Transverse colon (tissue), 4 donors: Measurements from ENCODE around the gene LCK. TPM values are rescaled to one million over a fixed set of nuclear protein-coding genes. Genes with fewer than 3 reads are reported as not detected.

Experiments used
- DNase-seq: peaks from one replicate; pipeline ENCODE4 v3.0.0-alpha.2; 2019
- H3K27ac ChIP-seq, 4 donors: fragments of 200-600 bp; sonication (generic); 2 replicates each; pipeline ENCODE4 v1.5.1; 2016 to 2018; ENCODE audit warnings: inconsistent platforms in 4 of 4
- H3K27me3 ChIP-seq: fragments of 200-600 bp; sonication (generic); 2 replicates; pipeline ENCODE4 v1.5.1; 2017; ENCODE audit warnings: inconsistent platforms
- H3K36me3 ChIP-seq, 4 donors: fragments of 200-600 bp; sonication (generic); 2 replicates each; pipeline ENCODE4 v1.5.1; 2017 to 2019; ENCODE audit warnings: inconsistent platforms in 4 of 4
- H3K4me1 ChIP-seq, 4 donors: fragments of 200-600 bp; sonication (generic); 2 replicates each; pipeline ENCODE4 v1.5.1; 2017 to 2020; ENCODE audit warnings: inconsistent platforms in 4 of 4
- H3K4me3 ChIP-seq, 4 donors: fragments of 200-600 bp; sonication (generic); 1 replicate in 1 of 4; 2 replicates in 3 of 4; pipeline versions ENCODE4 v1.5.1 to v1.6.1; 2017 to 2019; ENCODE audit warnings: inconsistent platforms in 4 of 4
- H3K9me3 ChIP-seq, 2 donors: fragments of 200-600 bp; sonication (generic); 2 replicates each; pipeline ENCODE4 v1.5.1; 2017 to 2019; ENCODE audit warnings: inconsistent platforms in 2 of 2
- EP300 ChIP-seq: sonication (generic); formaldehyde crosslinking; IDR thresholded peaks from one replicate; pipeline ENCODE4 v1.6.1; 2017; ENCODE audit warnings: antibody characterized with exemption, low read depth
- POLR2A ChIP-seq: fragments of 450-650 bp; IDR thresholded peaks from one replicate; pipeline ENCODE4 v1.6.1; 2016; ENCODE audit warnings: antibody characterized with exemption, mild to moderate bottlenecking, moderate library complexity
- POLR2AphosphoS5 ChIP-seq, 3 donors: sonication (generic); formaldehyde crosslinking; IDR thresholded peaks; one replicate each; pipeline ENCODE4 v1.6.1; 2016; ENCODE audit warnings: antibody characterized with exemption in 3 of 3
- WGBS, 2 donors: methylation state at CpG; one replicate each; pipeline ENCODE4 v1.1.5; 2018; ENCODE audit warnings: low coverage in 1 of 2; 5-methylcytosine and 5-hydroxymethylcytosine counted together
- in situ Hi-C, 4 donors: fragments of 200-750 bp; cut with MboI; loops; one replicate each; pipeline versions ENCODE4 v1.15.0 to v1.15.1; 2017; ENCODE audit warnings: low sequenced_read_pairs in 3 of 4, low pct_ligation_motif_present in 1 of 4, low pct_unique_long_range_greater_than_20kb in 1 of 4
- intact Hi-C: fragments of 100-400 bp; cut with DNase I; formaldehyde crosslinking; loops from one replicate; pipeline ENCODE4 v1.15.1; 2023; ENCODE audit warnings: low total_unique reads
- total RNA-seq, 4 donors: library from RNA; depleted of rRNA; stranded (reverse); fragments of >200 nt; gene quantifications; one replicate each; pipeline ENCODE4 v1.1.0, GENCODE V29; 2016
- TF ChIP-seq, protein P1 (sequence below), 5 experiments: fragments of 200-600 bp in 3 of 5; fragments of 450-650 bp in 2 of 5; sonication (generic) in 3 of 5; IDR thresholded peaks; 1 replicate in 2 of 5; 2 replicates in 3 of 5; pipeline ENCODE4 v1.5.1; 2016 to 2017; ENCODE audit warnings: antibody characterized with exemption in 5 of 5, inconsistent platforms in 3 of 5, mild to moderate bottlenecking in 2 of 5, moderate library complexity in 1 of 5

Gene LCK
- total RNA-seq, result 10 to 100 TPM in 1 of 4 donors, 1 to 10 TPM in 2, not detected in 1; 4.5 to 12.3 (median 8.7) TPM

DNA sequence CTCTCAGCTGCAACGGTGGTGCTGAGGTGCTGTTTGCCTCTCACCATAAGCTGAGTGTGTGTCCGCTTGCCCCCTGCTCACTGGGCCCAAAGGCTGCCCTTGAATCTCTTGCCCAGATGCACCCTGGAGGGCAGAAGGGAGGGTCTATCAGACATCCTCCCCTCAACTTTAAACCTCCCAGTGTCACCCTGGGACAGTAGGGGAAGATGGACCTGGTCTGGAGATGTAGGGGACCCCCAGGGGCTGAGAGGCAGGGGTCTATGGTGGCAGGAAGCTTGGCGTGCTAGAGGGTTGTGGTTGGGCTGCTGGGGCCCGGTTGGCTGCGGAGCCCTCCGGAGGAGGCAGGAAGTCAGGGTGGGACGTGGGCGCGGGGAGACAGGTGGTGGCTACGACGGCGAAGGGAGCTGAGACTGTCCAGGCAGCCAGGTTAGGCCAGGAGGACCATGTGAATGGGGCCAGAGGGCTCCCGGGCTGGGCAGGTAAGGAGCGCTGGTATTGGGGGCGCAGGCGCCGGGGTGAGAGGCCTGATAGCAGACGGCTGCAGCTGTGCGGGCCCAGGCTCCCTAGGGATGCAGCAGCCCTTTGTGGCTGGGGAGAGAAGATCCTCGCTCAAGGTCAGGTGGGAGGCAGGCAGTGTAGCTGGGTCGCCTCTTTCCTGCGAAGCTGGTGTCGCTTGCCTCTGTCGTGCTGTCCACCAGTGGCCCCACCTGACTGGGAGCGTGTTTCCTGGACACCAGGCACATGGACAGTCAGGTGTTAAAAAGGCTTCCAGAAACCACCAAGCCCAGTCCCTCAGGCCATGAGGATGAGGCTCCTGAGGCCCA lies at the start of gene LCK:
TSS of gene LCK (plus strand) at position 373 of the 824 bp plus-strand sequence. CDS start 23,065 bp downstream, outside the sequence.
- TF ChIP-seq POLR2A (peak; percentile 61), POLR2AphosphoS5 (IDR thresholded peaks at IDR 0.05) (no peak), EP300 (no peak)
- TF ChIP-seq, protein P1, sequence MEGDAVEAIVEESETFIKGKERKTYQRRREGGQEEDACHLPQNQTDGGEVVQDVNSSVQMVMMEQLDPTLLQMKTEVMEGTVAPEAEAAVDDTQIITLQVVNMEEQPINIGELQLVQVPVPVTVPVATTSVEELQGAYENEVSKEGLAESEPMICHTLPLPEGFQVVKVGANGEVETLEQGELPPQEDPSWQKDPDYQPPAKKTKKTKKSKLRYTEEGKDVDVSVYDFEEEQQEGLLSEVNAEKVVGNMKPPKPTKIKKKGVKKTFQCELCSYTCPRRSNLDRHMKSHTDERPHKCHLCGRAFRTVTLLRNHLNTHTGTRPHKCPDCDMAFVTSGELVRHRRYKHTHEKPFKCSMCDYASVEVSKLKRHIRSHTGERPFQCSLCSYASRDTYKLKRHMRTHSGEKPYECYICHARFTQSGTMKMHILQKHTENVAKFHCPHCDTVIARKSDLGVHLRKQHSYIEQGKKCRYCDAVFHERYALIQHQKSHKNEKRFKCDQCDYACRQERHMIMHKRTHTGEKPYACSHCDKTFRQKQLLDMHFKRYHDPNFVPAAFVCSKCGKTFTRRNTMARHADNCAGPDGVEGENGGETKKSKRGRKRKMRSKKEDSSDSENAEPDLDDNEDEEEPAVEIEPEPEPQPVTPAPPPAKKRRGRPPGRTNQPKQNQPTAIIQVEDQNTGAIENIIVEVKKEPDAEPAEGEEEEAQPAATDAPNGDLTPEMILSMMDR (IDR thresholded peaks at IDR 0.05), result no peak
- Histone ChIP-seq H3K36me3 (no peaks in the 10 kb centered on the region), H3K4me1 (peaks cover 0 to 25% (median 11%) of the 10 kb centered on the region in 4 donors), H3K4me3 (peak within 1 kb of the TSS in 2 of 4 donors; percentile 13 to 30), H3K27ac (peak within 1 kb of the TSS; percentile 67 to 79 (median 76)), H3K27me3 (no peaks in the 10 kb centered on the region), H3K9me3 (no peaks in the 10 kb centered on the region)
- intact Hi-C loops, result no loop called here
- 73% methylated on average over 25 of the region's 25 CpGs; no CpG with 5 or more reads in 1 of the 2 donors for WGBS, 2 donors
- in situ Hi-C loops, result no loop called here
- peak; percentile 42 for DNase-seq

DNA sequence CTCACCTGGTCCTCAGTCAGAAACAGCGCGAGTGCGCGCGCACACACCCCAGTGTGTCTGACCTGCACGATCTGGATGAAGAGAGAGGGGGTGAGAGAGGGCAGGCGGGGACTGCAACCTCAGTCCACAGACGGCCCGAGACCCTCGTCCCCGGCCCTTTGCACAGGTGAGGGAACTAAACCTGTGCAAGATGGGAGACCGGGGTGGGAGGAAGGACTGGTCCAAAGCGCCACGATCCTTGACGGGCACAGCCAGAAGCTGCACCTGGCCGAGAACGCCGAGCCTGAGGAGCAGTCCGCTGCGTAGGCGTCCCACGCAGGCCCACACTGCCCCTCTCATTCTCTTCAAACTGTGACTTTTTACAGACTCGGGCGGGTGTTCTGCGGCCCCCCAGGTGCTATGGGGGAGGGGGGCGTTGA lies 46.1 kb upstream of the LCK start:
- 35% methylated on average over 26 of the region's 26 CpGs; no CpG with 5 or more reads in 1 of the 2 donors for WGBS, 2 donors
- H3K27me3 ChIP-seq, result no peaks in the 10 kb centered on the region
- no peaks in the 10 kb centered on the region for H3K9me3 ChIP-seq
- intact Hi-C loops (no loop called here), in situ Hi-C loops (loop anchor here in 1 of 4 donors (25.0 kb wide), 1 partner anchor 182 kb away; the partner anchor contains the start of gene BSDC1)
- peaks cover 22 to 53% (median 42%) of the 10 kb centered on the region in 4 donors for H3K4me1 ChIP-seq
- TF ChIP-seq EP300 (no peak), POLR2AphosphoS5 (IDR thresholded peaks at IDR 0.05) (no peak), POLR2A (no peak)
- TF ChIP-seq, protein P1 (IDR thresholded peaks at IDR 0.05), result no peak
- H3K27ac ChIP-seq, result peak overlapping the region; percentile 42 to 75 (median 65)
- peak; percentile 21 for DNase-seq
- no peaks in the 10 kb centered on the region for H3K36me3 ChIP-seq
- H3K4me3 ChIP-seq, result peak overlapping the region; percentile 45 to 70 (median 58)

DNA sequence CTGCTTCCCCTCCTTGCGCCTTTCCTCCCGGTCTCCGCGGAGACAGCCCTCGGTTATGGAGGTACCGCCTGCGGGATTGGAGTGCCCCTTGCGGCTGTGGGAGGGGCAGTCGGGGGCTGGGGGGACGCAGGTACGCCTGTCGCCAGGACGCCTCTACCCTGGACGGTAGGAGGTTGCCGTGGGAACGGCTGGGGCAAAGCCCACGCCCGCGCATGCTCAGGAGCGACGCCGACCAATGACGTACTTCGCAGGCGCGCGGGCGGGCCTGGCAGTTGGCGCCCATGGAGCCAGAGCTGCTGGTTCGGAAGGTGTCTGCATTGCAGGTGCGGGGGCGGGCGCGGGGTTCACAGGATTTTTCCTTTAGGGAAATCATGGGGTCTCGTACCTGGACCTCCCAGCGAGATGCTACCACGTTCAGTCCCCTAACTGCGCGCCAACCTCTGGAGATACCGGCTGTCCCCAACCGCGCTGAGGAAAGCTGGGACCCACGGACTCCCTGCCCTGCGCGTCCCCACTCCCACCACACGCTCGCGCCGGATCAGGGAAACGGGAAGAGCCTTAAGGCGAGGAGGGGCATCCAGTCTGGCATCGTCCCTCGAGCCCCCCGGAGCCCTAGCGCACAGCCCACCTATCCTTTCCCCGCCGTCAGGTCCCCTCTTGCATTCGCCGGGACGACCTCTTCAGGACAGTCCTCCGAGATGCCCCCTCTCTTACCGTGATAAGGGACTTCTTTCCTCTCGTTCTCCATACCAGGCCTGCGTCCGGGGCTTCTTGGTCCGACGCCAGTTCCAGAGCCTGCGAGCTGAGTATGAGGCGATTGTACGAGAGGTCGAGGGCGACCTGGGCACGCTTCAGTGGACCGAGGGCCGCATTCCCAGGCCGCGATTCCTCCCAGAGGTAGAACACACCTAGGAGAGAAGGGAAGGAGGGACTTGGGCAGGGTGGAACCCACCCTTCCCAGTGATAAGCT lies 45.4 kb upstream of the LCK start, which contains the start of gene IQCC:
TSS of gene IQCC (plus strand) at position 271 of the 970 bp plus-strand sequence. CDS start at position 282, 11 bp downstream.
- in situ Hi-C loops (loop anchor here in 1 of 4 donors (25.0 kb wide), 1 partner anchor 182 kb away; the partner anchor contains the start of gene BSDC1), intact Hi-C loops (no loop called here)
- WGBS, 2 donors, result 2% methylated on average over 75 of the region's 77 CpGs; no CpG with 5 or more reads in 1 of the 2 donors
- no peak for TF ChIP-seq EP300
- TF ChIP-seq, protein P1 (IDR thresholded peaks at IDR 0.05), result no peak
- peak; percentile 76 for TF ChIP-seq POLR2A
- peak; percentile 80 to 91 (median 80) for TF ChIP-seq POLR2AphosphoS5 (IDR thresholded peaks at IDR 0.05)
- Histone ChIP-seq H3K27me3 (no peaks in the 10 kb centered on the region), H3K4me3 (peak within 1 kb of the TSS; percentile 45 to 70 (median 58)), H3K9me3 (no peaks in the 10 kb centered on the region), H3K27ac (peak within 1 kb of the TSS; percentile 42 to 75 (median 65)), H3K4me1 (peaks cover 22 to 47% (median 39%) of the 10 kb centered on the region in 4 donors), H3K36me3 (no peaks in the 10 kb centered on the region)
- peak; percentile 90 for DNase-seq
